Measurements from ENCODE around the gene NDUFA5.

The NDUFA5 gene

GRCh38 chr7:123571187-123571586 is 13.6 kb upstream of the NDUFA5 start:
- Histone ChIP-seq H3K9me3 (ENCODE audit: low read depth, low read length) (no peaks in the 10 kb centered on the region), H3K36me3 (ENCODE audit: insufficient read depth, low read length) (no peaks in the 10 kb centered on the region), H3K4me3 (no peak overlapping the region), H3K9ac (ENCODE audit: insufficient read length) (no peak overlapping the region), H3K27ac (no peak overlapping the region)
- DNase-seq (ENCODE audit: low read depth, low spot score), result no peak
- no peak for TF ChIP-seq EZH2 (IDR thresholded peaks at IDR 0.05)
- TF ChIP-seq POLR2AphosphoS5 (IDR thresholded peaks at IDR 0.05; ENCODE audit: borderline replicate concordance, low read depth, low read length), result no peak
- TF ChIP-seq FOXP2 (optimal IDR thresholded peaks at IDR 0.05; ENCODE audit: control extremely low read depth, extremely low read length, insufficient read depth), result no peak

GRCh38 chr7:123570390-123571182 is 13.0 kb upstream of the NDUFA5 start:
- no peaks in the 10 kb centered on the region for H3K9me3 ChIP-seq (ENCODE audit: low read depth, low read length)
- no peak for TF ChIP-seq POLR2AphosphoS5 (IDR thresholded peaks at IDR 0.05; ENCODE audit: borderline replicate concordance, low read depth, low read length)
- TF ChIP-seq EZH2 (IDR thresholded peaks at IDR 0.05), result no peak
- TF ChIP-seq FOXP2 (optimal IDR thresholded peaks at IDR 0.05; ENCODE audit: control extremely low read depth, extremely low read length, insufficient read depth), result no peak
- no peak for DNase-seq (ENCODE audit: low read depth, low spot score)

GRCh38 chr7:123569352-123570010 is 11.9 kb upstream of the NDUFA5 start:
- H3K36me3 ChIP-seq (ENCODE audit: insufficient read depth, low read length), result no peaks in the 10 kb centered on the region
- no peak for TF ChIP-seq FOXP2 (optimal IDR thresholded peaks at IDR 0.05; ENCODE audit: control extremely low read depth, extremely low read length, insufficient read depth)
- TF ChIP-seq EZH2 (IDR thresholded peaks at IDR 0.05), result no peak
- no peak for TF ChIP-seq POLR2AphosphoS5 (IDR thresholded peaks at IDR 0.05; ENCODE audit: borderline replicate concordance, low read depth, low read length)

More at GRCh38 chr7:123570390-123571182, 13.0 kb upstream of the NDUFA5 start:
- Histone ChIP-seq H3K4me3 (no peak overlapping the region), H3K36me3 (ENCODE audit: insufficient read depth, low read length) (no peaks in the 10 kb centered on the region), H3K27ac (no peak overlapping the region), H3K9ac (ENCODE audit: insufficient read length) (no peak overlapping the region)

DNA sequence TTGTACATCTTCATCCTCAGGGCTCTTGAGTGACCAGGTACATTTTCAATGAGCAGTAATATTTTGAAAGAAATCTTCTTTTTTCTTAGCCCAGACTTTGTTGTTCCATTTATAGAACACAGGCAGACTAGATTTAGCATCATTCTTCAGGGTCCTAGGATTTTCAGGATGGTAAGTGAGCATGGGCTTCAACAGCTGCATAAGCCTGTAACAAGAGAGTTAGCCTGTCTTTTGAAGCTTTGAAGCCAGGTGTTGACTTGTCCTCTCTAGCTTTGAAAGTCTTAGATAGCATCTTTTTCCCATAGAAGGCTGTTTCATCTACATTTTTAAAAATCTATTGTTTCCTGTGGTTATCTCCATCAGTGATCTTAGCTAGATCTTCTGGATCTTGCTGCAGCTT is 4.5 kb upstream of the NDUFA5 start:
- H3K4me3 ChIP-seq, result no peak overlapping the region
- no peak for TF ChIP-seq EZH2 (IDR thresholded peaks at IDR 0.05)
- TF ChIP-seq POLR2AphosphoS5 (IDR thresholded peaks at IDR 0.05; ENCODE audit: borderline replicate concordance, low read depth, low read length), result no peak
- TF ChIP-seq FOXP2 (optimal IDR thresholded peaks at IDR 0.05; ENCODE audit: control extremely low read depth, extremely low read length, insufficient read depth), result no peak
- no peak overlapping the region for H3K27ac ChIP-seq
- no peaks in the 10 kb centered on the region for H3K36me3 ChIP-seq (ENCODE audit: insufficient read depth, low read length)
- no peaks in the 10 kb centered on the region for H3K9me3 ChIP-seq (ENCODE audit: low read depth, low read length)
- H3K9ac ChIP-seq (ENCODE audit: insufficient read length), result no peak overlapping the region
- no peak for DNase-seq (ENCODE audit: low read depth, low spot score)

More at GRCh38 chr7:123569352-123570010, 11.9 kb upstream of the NDUFA5 start:
- H3K27ac ChIP-seq, result 0 out of 2 replicates have a peak overlapping the region, but pooled peaks have one; percentile 23
- no peak overlapping the region for H3K9ac ChIP-seq (ENCODE audit: insufficient read length)
- H3K4me3 ChIP-seq, result no peak overlapping the region
- no peak for DNase-seq (ENCODE audit: low read depth, low spot score)
- no peaks in the 10 kb centered on the region for H3K9me3 ChIP-seq (ENCODE audit: low read depth, low read length)

GRCh38 chr7:123558289-123558874 is 764 bp upstream of the NDUFA5 start:
- DNase-seq (ENCODE audit: low read depth, low spot score), result no peak
- peak overlapping the region; percentile 16 for H3K9ac ChIP-seq (ENCODE audit: insufficient read length)
- H3K9me3 ChIP-seq (ENCODE audit: low read depth, low read length), result no peaks in the 10 kb centered on the region
- H3K27ac ChIP-seq, result no peak overlapping the region
- H3K36me3 ChIP-seq (ENCODE audit: insufficient read depth, low read length), result peaks cover 25% of the 10 kb centered on the region
- TF ChIP-seq POLR2AphosphoS5 (IDR thresholded peaks at IDR 0.05; ENCODE audit: borderline replicate concordance, low read depth, low read length) (no peak), EZH2 (IDR thresholded peaks at IDR 0.05) (no peak), FOXP2 (optimal IDR thresholded peaks at IDR 0.05; ENCODE audit: control extremely low read depth, extremely low read length, insufficient read depth) (no peak)
- peak overlapping the region; percentile 98 for H3K4me3 ChIP-seq

GRCh38 chr7:123557016-123557397 is 611 bp downstream of the NDUFA5 start:
- peaks cover 37% of the 10 kb centered on the region for H3K36me3 ChIP-seq (ENCODE audit: insufficient read depth, low read length)
- DNase-seq (ENCODE audit: low read depth, low spot score), result no peak
- no peaks in the 10 kb centered on the region for H3K9me3 ChIP-seq (ENCODE audit: low read depth, low read length)
- peak overlapping the region; percentile 98 for H3K4me3 ChIP-seq
- TF ChIP-seq FOXP2 (optimal IDR thresholded peaks at IDR 0.05; ENCODE audit: control extremely low read depth, extremely low read length, insufficient read depth) (no peak), POLR2AphosphoS5 (IDR thresholded peaks at IDR 0.05; ENCODE audit: borderline replicate concordance, low read depth, low read length) (no peak), EZH2 (IDR thresholded peaks at IDR 0.05) (no peak)
- peak overlapping the region; percentile 87 for H3K27ac ChIP-seq
- H3K9ac ChIP-seq (ENCODE audit: insufficient read length), result peak overlapping the region; percentile 91

- DNase-seq (ENCODE audit: low read depth, low spot score), result no peak
- H3K36me3 ChIP-seq (ENCODE audit: insufficient read depth, low read length), result peaks cover 49% of the 10 kb centered on the region
- no peak for TF ChIP-seq POLR2AphosphoS5 (IDR thresholded peaks at IDR 0.05; ENCODE audit: borderline replicate concordance, low read depth, low read length)
- TF ChIP-seq EZH2 (IDR thresholded peaks at IDR 0.05), result no peak
- TF ChIP-seq FOXP2 (optimal IDR thresholded peaks at IDR 0.05; ENCODE audit: control extremely low read depth, extremely low read length, insufficient read depth), result no peak
- peak overlapping the region; percentile 98; the same call in 1 of the 2 replicates for H3K4me3 ChIP-seq
- no peak overlapping the region for H3K27ac ChIP-seq
- H3K9ac ChIP-seq (ENCODE audit: insufficient read length), result no peak overlapping the region
- H3K9me3 ChIP-seq (ENCODE audit: low read depth, low read length), result no peaks in the 10 kb centered on the region
Observed at GRCh38 chr7:123555484-123555883, 2.1 kb downstream of the NDUFA5 start.

DNA sequence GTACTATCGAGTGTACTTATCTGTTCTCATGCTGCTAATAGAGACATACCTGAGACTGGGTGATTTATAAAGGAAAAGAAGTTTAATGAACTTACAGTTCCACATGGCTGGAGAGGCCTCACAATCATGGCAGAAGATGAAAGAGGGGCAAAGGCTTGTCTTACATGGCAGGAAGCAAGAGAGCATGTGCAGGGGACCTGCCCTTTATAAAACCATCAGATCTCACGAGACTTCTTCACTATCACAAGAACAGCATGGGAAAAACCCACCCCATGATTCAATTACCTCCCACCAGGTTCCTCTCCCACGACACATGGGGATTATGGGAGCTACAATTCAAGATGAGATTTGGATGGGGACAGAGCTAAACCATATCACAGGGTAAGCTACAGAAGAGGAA is 4.5 kb downstream of the NDUFA5 start:
- H3K36me3 ChIP-seq (ENCODE audit: insufficient read depth, low read length), result peaks cover 72% of the 10 kb centered on the region
- H3K27ac ChIP-seq, result no peak overlapping the region
- no peak for DNase-seq (ENCODE audit: low read depth, low spot score)
- TF ChIP-seq FOXP2 (optimal IDR thresholded peaks at IDR 0.05; ENCODE audit: control extremely low read depth, extremely low read length, insufficient read depth) (no peak), POLR2AphosphoS5 (IDR thresholded peaks at IDR 0.05; ENCODE audit: borderline replicate concordance, low read depth, low read length) (no peak), EZH2 (IDR thresholded peaks at IDR 0.05) (no peak)
- H3K9ac ChIP-seq (ENCODE audit: insufficient read length), result no peak overlapping the region
- no peaks in the 10 kb centered on the region for H3K9me3 ChIP-seq (ENCODE audit: low read depth, low read length)
- no peak overlapping the region for H3K4me3 ChIP-seq
